Stimulated activated CD8-positive, alpha-beta memory T cell treated with anti-CD3 and anti-CD28 coated beads, Interleukin-15, amount 100 ng/mL, for 24 hours (primary cell): ENCODE data around the gene BTBD16.

Source experiments
- DNase-seq: peaks from one replicate; pipeline ENCODE4 v3.0.0-alpha.2; 2020; ENCODE audit warnings: low read depth

Gene BTBD16

DNA sequence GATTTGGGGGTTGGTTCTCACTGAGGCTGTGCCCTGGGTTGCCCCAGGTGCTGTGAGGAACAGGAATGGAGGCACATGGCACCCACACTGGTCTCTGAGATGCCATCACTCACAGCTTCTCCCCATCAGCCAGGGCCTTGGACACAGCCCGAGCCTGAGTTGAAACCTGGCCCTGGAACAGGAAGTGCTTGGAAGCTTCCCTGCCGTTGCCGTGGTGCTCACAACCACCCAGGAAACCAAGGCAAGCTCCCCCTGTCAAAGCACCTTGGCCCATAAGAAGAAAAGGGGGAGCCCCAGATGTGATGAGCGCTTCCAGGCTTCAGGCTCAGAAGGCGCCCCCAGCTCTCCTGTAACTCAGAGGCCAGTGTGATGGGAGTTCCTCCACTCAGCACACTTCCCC is at the start of gene BTBD16:
Gene BTBD16 (plus strand): TSS at position 221 of the 400 bp plus-strand sequence. CDS start 3,786 bp downstream, outside the sequence.
- no peak for DNase-seq

GRCh38 chr10:122221958-122222357 is 49.1 kb upstream of the BTBD16 start:
- no peak for DNase-seq

- no peak for DNase-seq
These were observed 48.5 kb upstream of the BTBD16 start for GRCh38 chr10:122222638-122223037.

- no peak for DNase-seq
These were observed 46.9 kb upstream of the BTBD16 start for GRCh38 chr10:122224159-122224558.

DNA sequence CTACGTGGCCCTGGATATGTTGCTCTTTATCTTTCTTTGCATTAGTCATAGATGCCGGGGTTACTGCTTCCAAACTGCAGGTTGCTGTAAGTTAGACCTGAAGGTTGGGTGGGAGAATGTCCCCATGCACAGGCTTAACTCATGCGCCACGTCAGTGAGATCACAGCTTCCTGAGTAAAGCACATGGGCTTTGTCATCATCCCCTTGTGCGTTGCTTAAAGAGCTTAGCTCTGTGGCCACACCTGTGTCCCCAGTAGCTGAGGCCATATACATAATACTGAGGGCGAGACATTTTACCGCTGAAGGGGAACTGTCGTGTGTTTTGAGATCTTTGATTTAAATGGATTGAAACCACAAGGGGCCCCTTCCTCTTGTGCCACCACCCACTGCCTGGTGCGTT is 45.8 kb upstream of the BTBD16 start:
- DNase-seq: no peak

GRCh38 chr10:122227754-122228153 is 43.3 kb upstream of the BTBD16 start:
- no peak for DNase-seq

GRCh38 chr10:122229666-122230065 is 41.4 kb upstream of the BTBD16 start:
- DNase-seq: no peak

DNA sequence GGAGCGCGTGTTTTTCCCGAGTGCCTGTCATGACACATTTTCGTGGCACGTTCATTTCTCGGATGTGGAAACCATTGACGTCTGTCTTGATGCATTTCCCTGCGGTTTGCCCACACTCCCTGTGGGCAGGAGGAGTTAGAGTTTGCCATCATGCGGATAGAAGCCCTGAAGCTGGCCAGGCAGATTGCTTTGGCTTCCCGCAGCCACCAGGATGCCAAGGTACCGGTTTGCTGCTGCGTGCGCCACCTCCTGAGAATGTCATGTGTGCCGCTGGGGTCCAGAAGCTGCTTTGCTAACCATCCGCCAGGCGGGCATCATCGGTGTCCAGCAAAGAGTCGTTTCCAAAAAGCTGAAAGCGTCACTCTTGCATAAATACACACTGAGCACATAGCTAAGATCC is 40.9 kb upstream of the BTBD16 start:
- no peak for DNase-seq

- no peak for DNase-seq
These were observed 38.3 kb upstream of the BTBD16 start for GRCh38 chr10:122232769-122233168.

DNA sequence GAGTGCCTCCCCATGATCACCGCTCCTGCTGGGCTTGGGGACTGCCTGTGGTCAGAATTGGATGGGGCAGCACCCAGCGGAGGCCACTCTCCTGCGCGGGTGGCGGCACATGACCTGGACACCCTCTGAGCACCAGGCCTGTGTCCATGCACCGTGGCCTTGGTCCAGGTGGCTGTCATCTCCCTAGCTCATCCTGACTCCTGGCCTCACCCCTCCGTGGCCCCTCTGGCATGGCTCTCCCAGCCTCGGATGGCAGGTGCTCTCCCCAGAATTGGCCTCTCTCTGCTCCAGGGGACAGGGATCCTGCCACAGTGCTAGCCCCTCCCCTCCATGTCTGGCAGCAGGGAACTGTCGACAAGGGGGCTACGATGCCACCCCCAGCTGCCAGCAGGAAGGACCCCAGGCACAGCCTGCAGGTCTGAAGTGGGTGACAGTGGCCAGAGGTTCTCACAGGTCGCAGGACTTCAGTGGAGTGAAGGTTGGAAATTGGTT is 37.2 kb upstream of the BTBD16 start:
- DNase-seq: no peak

DNA sequence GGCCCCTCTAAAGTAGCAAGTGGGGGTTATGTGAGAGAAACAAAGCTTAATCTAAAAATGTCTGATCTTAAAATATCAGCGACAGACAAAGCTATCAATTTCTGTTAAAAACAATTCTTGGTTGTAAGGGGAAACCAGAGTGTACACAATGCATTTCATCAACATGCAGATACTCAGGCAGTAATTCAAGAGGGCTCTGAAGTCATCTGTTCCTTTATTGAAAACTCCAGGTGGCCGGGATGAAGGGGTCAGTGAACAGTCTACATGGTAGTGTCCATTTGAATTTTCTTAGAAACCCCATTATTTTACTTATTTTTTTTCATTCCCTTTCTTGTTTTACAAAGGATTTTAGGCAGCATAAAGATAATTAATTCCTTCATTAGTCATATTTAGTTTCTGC is 36.7 kb upstream of the BTBD16 start:
- DNase-seq: no peak

DNA sequence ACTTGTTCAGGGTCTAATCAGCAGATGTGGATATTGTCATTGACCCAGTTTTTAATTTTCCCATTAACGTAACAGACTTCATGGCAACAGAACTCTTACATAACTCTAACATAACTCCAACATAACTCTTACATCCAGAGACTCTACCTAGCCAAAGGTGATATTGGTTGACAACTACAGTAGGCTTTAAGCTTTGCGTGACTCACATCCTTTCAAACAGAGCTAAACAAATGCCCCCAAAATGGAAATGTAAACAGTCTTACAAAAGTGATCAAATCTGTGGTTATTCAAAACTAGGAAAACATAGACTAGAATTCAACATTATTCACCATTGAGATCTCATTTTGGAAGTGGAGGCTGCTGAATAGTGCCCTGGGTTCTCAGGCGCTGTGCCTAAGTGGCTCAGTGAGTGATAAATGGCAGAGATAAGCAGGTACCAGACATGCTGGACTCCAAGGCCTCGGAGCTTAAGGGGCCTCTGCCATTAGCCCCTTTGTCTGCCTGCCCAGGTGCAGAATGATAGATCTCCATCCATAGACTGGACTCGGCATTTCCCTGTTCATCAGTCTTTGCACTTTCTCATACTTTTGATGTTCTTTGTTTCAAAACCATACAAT is 34.3 kb upstream of the BTBD16 start:
- DNase-seq: no peak

DNA sequence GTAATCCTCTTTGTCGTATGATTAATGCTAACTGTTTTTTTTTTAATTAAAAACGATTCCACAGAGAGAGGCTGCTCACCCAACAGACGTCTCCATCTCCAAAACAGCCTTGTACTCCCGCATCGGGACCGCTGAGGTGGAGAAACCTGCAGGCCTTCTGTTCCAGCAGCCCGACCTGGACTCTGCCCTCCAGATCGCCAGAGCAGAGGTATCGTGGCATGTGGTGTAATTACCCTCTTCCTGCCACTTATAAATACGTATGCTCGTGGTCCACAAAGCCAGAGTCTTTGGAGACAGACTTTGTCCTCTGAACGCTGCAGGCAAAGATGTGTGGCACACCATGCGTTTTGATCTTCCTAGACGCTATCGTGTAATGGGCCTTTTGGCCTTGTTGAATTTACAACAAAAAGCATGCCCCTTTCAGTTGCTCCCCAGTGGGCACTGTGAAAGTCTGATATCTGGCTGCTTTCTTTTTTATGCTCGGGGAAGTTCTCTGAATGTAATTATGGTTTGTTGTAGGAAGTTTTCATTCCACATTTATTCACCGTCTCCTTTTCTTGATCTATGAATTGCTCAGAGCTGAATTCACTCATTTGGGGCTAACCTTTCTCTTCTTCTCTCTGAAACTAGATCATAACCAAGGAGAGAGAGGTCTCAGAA is 33.6 kb upstream of the BTBD16 start:
- DNase-seq: no peak

DNA sequence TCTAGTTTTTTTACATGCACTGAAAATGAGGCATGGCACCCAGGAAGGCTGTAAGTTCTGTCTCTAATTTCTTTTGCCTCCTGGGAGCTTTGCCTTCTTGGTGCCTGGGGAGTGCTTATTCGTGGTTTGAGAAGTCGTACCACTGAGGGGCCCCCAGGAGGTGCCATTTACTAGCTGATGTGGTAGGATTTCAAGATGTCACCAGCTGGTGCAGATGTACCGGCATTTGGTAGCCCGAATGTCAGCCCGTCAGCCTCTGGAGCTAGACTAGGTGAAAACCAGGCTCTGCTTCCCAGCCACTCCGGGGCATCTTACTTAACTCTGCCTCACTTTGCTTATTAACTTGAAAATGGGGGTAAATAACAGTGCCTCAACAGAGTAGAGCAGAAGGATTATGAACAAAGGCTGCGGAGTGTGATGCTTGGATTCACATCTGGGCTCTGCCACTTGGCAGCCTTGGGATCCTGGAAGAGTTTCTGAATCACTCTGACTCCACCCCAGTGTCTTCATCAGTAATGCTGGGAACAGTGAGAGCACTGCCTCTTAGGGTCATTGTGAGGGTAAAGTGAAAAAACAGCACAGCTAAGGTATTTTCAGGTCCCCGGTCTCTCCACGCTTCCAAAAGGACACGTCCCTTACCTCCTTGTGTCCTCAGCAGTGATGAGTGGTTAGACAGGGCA is 31.4 kb upstream of the BTBD16 start:
- DNase-seq: no peak

DNA sequence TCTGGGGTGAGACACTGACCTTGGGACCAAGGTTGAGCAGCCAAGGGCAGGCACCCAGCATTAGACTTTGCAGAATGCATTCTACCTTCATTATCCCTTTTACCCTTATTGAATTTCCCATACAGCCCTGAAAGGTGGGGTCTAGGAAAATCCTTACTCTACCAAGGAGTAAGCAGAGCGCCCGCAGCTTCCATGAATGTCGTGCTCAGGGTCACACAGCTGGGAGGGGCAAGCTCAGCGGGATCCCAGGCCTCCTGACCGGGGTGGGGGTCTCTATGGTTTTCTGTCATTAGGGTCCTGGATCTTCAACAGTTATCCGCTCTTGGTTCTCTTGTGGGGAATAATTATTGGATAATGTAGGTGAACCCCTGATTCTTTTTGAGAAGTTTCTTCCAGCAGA is 30.7 kb upstream of the BTBD16 start:
- no peak for DNase-seq

- DNase-seq: no peak
These were observed 29.3 kb upstream of the BTBD16 start for GRCh38 chr10:122241836-122242235.

DNA sequence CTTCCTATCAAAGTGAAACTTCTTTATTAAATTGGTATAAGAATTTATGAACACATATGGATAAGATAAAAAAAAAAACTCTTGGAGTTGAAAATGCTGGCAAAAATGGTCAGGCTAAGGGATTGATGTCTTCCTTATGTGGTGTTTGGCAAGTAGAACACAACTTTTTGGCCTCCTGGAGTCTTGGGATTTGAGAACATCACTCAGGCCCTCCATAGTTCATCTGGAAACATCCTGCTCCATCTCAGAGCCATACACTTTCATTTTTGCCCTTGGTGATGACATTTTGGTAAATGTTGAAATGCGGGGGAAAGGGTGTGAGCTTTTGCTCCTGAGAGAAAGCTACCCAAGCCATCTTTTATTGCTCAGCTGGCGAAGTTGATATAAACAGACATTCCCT is 27.5 kb upstream of the BTBD16 start:
- DNase-seq: no peak

DNA sequence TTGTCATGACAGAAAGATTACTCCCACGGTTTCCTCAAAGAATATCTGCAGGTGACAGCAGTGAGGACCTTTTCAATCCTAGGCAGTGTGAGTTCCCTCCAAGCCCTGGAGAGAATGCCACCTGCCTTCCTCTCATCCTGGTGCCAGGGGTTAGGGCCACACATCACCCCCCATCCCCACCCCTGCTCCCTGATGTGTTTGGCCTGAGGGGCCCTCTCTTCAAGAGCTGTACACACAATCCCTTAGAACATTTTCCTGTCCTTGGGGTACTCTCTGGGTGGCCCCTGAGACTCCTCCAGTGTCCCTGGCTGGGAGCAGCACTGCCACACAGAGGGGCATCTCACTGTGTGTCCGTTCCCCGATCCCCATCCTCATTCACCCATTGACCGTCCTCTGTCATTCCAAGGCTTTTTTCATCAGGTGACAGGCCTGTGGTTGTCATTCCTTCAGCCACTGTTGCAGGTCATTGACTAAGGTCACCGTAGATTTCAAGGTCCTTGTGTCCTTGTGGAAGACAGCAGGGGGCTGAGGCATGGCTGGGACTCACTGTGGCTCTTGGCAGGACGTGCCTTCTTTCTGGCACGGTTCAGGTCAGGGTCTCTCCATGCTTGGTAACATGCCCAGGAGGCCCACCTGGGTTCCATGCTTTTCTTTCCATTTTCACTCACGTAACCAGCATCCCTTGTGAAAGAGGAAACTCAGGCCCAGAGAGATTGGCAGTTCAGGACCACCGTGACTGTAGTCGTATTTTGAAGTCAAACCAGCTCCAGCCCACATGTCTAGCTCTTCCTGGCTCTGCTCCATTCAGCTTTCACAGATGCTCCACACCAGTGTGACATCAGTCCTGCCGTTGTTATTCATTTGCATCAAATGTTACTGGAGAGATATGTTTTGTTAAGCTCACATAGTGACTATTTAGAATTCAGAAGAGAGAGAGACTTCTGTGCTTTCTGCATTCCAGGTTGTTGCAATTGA is 26.8 kb upstream of the BTBD16 start:
- DNase-seq: no peak

GRCh38 chr10:122245136-122245535 is 26.0 kb upstream of the BTBD16 start:
- no peak for DNase-seq

DNA sequence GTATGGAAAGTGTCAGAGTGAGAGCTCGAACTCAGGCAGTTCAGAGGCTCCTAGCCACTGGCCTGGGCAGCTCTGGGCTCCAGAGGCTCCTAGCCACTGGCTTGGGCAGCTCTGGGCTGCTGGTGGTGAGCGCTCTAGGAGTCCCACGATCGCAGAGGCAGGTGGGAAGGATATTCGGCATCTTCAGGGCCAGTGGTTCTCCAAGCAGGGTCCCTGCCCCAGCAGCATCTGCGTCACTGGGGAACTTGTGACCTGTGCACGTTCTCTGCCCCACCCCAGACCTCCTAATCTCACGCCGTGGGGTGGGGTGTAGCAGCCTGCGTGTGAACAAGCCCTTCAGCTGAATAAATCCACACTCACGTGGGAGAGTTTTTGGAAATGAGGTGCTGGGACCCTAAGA is 25.2 kb upstream of the BTBD16 start:
- DNase-seq: no peak

DNA sequence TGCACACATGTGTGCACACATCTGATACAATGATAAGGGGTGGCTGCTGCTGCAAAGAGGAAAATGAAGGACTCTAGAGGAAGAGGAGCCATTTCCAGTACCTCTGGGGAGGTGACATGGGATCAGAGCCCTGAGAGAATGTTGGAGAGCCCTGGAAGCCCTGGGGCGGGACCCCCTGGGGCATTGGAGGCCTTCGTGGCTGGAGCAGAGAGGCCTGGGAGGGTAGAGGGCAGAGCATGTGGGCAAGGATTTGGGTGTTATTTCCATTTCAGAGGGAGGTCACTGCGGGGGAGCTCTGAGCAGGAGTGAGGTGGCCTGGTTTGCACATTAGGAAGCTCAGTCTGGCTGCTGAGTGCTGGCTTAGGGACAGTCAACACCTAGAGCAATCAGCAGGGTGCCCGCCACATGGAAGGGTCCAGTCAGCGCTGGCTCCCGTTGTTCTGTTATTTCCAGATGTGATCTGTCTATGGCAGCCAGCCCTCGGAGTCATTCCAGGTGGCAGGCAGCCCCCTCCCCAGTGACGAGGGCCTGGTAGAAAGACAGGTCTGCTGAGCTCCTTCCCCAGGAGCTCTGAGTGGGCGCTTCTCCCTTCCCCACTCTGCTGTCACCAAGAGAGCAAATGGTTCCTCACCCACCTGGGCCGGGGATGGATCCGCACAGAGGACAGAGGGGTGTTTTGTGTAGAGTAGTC is 24.1 kb upstream of the BTBD16 start:
- DNase-seq: no peak
